ENCODE measurements around the gene ATRIP. TPM values are rescaled to one million over a fixed set of nuclear protein-coding genes. Genes with fewer than 3 reads are reported as not detected.
"Not testable (repeated sequence)": the region's sequence is repeated elsewhere in the genome, so short reads cannot be mapped to it uniquely, and the experiment has no call there.

ATRIP gene
- polyA plus RNA-seq, 2 of the 4 experiments (the other 2 are of a cell fraction): 6.1 to 9.4 TPM

DNA sequence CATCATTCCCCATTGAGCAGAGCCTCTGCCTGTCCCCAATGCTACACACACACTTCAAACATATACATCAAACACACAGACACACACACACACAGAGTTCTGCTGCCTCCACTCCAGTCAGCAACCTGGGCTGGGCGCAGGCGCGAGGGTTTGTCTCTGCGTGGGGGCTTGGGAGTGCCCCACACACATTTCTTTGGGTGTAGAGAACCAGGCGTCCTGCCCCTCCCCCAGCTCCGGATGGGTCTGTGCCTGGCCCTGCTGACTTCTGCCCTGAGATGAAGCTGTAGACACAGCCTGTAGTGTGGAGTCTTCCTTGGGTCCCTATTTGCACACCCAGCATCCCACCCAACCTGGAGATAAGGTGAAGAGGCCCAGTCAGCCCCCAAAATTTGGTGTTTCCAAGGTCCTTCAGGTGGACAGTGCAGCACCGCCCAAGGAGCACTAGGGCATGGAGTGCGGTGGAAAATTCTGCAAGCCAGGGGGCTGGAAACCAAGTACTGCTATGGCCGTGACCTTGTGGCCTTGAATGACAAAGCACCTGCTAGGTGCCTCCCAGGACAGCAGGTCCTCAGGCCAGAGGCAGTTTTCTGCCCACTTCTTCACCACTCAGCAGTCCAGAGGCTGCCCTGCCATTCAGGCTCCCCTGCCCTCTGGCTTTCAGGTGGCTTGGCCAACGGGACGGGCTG is 47.7 kb upstream of the ATRIP start:
- 74% methylated on average over 8 of the region's 11 CpGs for WGBS (ENCODE audit: missing lambda C conversion rate)
- FAIRE-seq (no peak), ATAC-seq (peak in 1 of 2 experiments; percentile 12; a peak in 2 of 6 replicates), DNase-seq (ENCODE audit: low read depth in 1 of 2, low spot score in 1 of 2) (no peak)
- Histone ChIP-seq H3K4me3 (no peak overlapping the region), H3K4me1 (peaks cover 10% of the 10 kb centered on the region), H3K4me2 (no peak overlapping the region), H3K27ac (no peak overlapping the region), H3K9me3 (no peaks in the 10 kb centered on the region)
- TF ChIP-seq RNF2 (IDR thresholded peaks at IDR 0.05; ENCODE audit: borderline replicate concordance, low read depth) (no peak), FOXS1 (CRISPR knock-in tag; IDR thresholded peaks at IDR 0.05) (no peak), NFE2L2 (conservative IDR thresholded peaks at IDR 0.05; ENCODE audit: low read length) (no peak), GATA3 (IDR thresholded peaks at IDR 0.05; ENCODE audit: borderline replicate concordance) (no peak), ESRRA (IDR thresholded peaks at IDR 0.05; ENCODE audit: borderline replicate concordance, low read length) (no peak), FOSL2 (IDR thresholded peaks at IDR 0.05) (no peak), FOSL2 (CRISPR knock-in tag; IDR thresholded peaks at IDR 0.05) (no peak), EHMT2 (IDR thresholded peaks at IDR 0.05; ENCODE audit: low read depth) (no peak)
- TF ChIP-seq, protein P1, sequence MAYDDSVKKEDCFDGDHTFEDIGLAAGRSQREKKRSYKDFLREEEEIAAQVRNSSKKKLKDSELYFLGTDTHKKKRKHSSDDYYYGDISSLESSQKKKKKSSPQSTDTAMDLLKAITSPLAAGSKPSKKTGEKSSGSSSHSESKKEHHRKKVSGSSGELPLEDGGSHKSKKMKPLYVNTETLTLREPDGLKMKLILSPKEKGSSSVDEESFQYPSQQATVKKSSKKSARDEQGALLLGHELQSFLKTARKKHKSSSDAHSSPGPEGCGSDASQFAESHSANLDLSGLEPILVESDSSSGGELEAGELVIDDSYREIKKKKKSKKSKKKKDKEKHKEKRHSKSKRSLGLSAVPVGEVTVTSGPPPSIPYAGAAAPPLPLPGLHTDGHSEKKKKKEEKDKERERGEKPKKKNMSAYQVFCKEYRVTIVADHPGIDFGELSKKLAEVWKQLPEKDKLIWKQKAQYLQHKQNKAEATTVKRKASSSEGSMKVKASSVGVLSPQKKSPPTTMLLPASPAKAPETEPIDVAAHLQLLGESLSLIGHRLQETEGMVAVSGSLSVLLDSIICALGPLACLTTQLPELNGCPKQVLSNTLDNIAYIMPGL (CRISPR knock-in tag; IDR thresholded peaks at IDR 0.05; ENCODE audit: borderline replicate concordance): no peak
- CTCF ChIA-PET: interaction anchor here (0.9 to 31.5 kb wide), 5 partner anchors 9 to 165 kb away, joined by 3 to 488 read pairs (median 13); partner anchors contain the start of gene PLXNB1
- POLR2A ChIA-PET: interaction anchor here (0.8 kb wide), 1 partner anchor 97 kb away, joined by 3 read pairs; no protein-coding TSS in a partner anchor

DNA sequence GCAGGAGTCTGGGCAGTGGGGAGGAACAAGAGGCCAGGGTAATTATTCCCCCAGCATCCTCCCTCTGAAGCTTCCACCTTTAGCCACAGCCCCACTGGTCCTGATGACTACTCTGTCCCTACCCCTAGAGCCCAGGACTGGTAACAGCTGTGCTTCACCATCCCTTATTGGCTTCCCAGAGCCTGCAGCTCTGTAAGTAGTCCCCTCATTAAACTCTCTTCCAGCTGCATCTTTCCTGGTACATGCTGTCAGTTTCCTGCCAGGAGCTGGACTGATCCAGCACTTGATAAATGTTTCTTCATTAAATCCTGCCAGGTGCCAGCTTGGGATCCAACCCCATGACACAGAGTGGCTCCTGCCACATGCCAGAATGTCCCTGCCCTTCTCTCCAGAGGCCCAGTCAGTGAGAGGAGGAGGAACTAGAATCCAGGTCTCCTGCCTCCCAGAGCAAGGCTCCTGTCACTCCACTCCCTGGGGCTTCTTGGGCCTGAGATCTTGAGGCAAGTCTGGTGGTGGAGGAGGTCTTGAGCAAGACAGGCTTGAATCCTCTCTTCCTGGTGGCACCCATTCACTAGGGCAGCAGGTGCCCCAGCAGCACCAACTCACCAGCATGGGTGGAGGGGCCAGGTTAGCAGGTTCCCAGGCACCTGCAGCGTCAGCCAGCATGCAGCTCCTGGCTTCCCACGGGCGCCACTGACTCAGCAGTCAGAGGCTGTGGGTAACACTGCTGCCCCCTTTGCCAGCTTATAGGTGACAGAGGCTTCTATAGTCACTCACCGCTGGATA is 47.0 kb upstream of the ATRIP start:
- POLR2A ChIA-PET: interaction anchor here (0.8 kb wide), 1 partner anchor 98 kb away, joined by 3 read pairs; no protein-coding TSS in a partner anchor

GRCh38 chr3:48400824-48401433 is 45.6 kb upstream of the ATRIP start:
- ATAC-seq (peak; percentile 67 to 84; a peak in 5 of 6 replicates), FAIRE-seq (no peak), DNase-seq (ENCODE audit: low read depth in 1 of 2, low spot score in 1 of 2) (peak; percentile 67 to 70)
- TF ChIP-seq, protein P2, sequence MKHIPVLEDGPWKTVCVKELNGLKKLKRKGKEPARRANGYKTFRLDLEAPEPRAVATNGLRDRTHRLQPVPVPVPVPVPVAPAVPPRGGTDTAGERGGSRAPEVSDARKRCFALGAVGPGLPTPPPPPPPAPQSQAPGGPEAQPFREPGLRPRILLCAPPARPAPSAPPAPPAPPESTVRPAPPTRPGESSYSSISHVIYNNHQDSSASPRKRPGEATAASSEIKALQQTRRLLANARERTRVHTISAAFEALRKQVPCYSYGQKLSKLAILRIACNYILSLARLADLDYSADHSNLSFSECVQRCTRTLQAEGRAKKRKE (CRISPR knock-in tag; IDR thresholded peaks at IDR 0.05; ENCODE audit: low read depth): no peak
- TF ChIP-seq RAD21 (conservative IDR thresholded peaks at IDR 0.05 in 1 of 2, IDR thresholded peaks at IDR 0.05 in 1 of 2): peak; percentile 80 to 83
- TF ChIP-seq CTCF (IDR thresholded peaks at IDR 0.05): peak; percentile 73
- TF ChIP-seq SMC3 (IDR thresholded peaks at IDR 0.05): peak; percentile 59; the same call in 2 of the 3 replicates
- TF ChIP-seq POLR2AphosphoS2 (conservative IDR thresholded peaks at IDR 0.05; ENCODE audit: low read length): no peak
- TF ChIP-seq BHLHE40 (IDR thresholded peaks at IDR 0.05; ENCODE audit: low read depth, low read length): no peak
- no peak for TF ChIP-seq ZSCAN20 (CRISPR knock-in tag; IDR thresholded peaks at IDR 0.05)
- TF ChIP-seq POLR2A (IDR thresholded peaks at IDR 0.05; ENCODE audit: low read length): no peak
- TF ChIP-seq HOXB13 (CRISPR knock-in tag; IDR thresholded peaks at IDR 0.05; ENCODE audit: low read depth): no peak
- CTCF ChIA-PET: interaction anchor here (0.6 to 31.5 kb wide), 43 partner anchors 10 to 207 kb away, joined by 3 to 488 read pairs (median 3); partner anchors contain the start of genes ATRIP, CAMP, CCDC51 and PLXNB1
- no peaks in the 10 kb centered on the region for H3K9me3 ChIP-seq
- POLR2A ChIA-PET: interaction anchor here (0.8 to 1.8 kb wide), 4 partner anchors 28 to 611 kb away, joined by 3 to 8 read pairs (median 5); partner anchors contain the start of genes CCDC51 and TMA7
- WGBS (ENCODE audit: missing lambda C conversion rate): 50% methylated on average over 6 of the region's 6 CpGs
- no peak overlapping the region for H3K4me2 ChIP-seq
- H3K4me1 ChIP-seq: peaks cover 10% of the 10 kb centered on the region
- H3K4me3 ChIP-seq: no peak overlapping the region
- H3K27ac ChIP-seq: no peak overlapping the region

More for the DNA sequence above, 47.0 kb upstream of the ATRIP start:
- CTCF ChIA-PET: interaction anchor here (0.9 to 31.5 kb wide), 16 partner anchors 9 to 166 kb away, joined by 3 to 488 read pairs (median 4); partner anchors contain the start of genes ATRIP and PLXNB1
- Histone ChIP-seq H3K4me3 (no peak overlapping the region), H3K4me2 (no peak overlapping the region), H3K4me1 (peaks cover 10% of the 10 kb centered on the region), H3K9me3 (no peaks in the 10 kb centered on the region), H3K27ac (no peak overlapping the region)
- DNase-seq (ENCODE audit: low read depth in 1 of 2, low spot score in 1 of 2) (no peak), ATAC-seq (peak in 1 of 2 experiments; percentile 48; a peak in 4 of 6 replicates), FAIRE-seq (no peak)
- 66% methylated on average over 4 of the region's 4 CpGs for WGBS (ENCODE audit: missing lambda C conversion rate)
- TF ChIP-seq RNF2 (IDR thresholded peaks at IDR 0.05; ENCODE audit: borderline replicate concordance, low read depth) (no peak), MAZ (IDR thresholded peaks at IDR 0.05; ENCODE audit: borderline replicate concordance, low read depth, low read length) (no peak), NR3C1 (IDR thresholded peaks at IDR 0.05) (no peak), RFX5 (IDR thresholded peaks at IDR 0.05) (no peak), SREBF2 (IDR thresholded peaks at IDR 0.05) (no peak), CBX8 (IDR thresholded peaks at IDR 0.05) (no peak)

- not testable (repeated sequence) for FAIRE-seq; ATAC-seq; H3K27ac ChIP-seq; H3K4me2 ChIP-seq; H3K9me3 ChIP-seq; H3K4me3 ChIP-seq; DNase-seq (ENCODE audit: low read depth in 1 of 2, low spot score in 1 of 2)
- POLR2A ChIA-PET: interaction anchor here (1.0 to 1.8 kb wide), 2 partner anchors 35 to 38 kb away, joined by 5 read pairs; partner anchors contain the start of genes CCDC51 and TMA7
- 91% methylated on average over 12 of the region's 12 CpGs for WGBS (ENCODE audit: missing lambda C conversion rate)
- CTCF ChIA-PET: interaction anchor here (0.6 to 31.5 kb wide), 32 partner anchors 10 to 207 kb away, joined by 3 to 488 read pairs (median 4); partner anchors contain the start of genes ATRIP, CAMP, CCDC51 and PLXNB1
- peaks cover 10% of the 10 kb centered on the region for H3K4me1 ChIP-seq
Measured at GRCh38 chr3:48401434-48401901, 45.1 kb upstream of the ATRIP start.

Data from A549 (cell line).